GM19372 (cell line): ENCODE measurements around the gene COPZ1.
A peak's percentile ranks its signal among the peaks of the same experiment; 100 is the strongest.
"Not testable (repeated sequence)": the region's sequence is repeated elsewhere in the genome, so short reads cannot be mapped to it uniquely, and the experiment has no call there.

Source experiments
- ATAC-seq: cut with Tn5 transposase; IDR thresholded peaks from one replicate; pipeline ENCODE4 v1.9.1; 2021; ENCODE audit warnings: mild to moderate bottlenecking, low read depth, moderate library complexity; ENCODE audit not compliant: unreplicated experiment

Gene COPZ1, protein sequence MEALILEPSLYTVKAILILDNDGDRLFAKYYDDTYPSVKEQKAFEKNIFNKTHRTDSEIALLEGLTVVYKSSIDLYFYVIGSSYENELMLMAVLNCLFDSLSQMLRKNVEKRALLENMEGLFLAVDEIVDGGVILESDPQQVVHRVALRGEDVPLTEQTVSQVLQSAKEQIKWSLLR

DNA sequence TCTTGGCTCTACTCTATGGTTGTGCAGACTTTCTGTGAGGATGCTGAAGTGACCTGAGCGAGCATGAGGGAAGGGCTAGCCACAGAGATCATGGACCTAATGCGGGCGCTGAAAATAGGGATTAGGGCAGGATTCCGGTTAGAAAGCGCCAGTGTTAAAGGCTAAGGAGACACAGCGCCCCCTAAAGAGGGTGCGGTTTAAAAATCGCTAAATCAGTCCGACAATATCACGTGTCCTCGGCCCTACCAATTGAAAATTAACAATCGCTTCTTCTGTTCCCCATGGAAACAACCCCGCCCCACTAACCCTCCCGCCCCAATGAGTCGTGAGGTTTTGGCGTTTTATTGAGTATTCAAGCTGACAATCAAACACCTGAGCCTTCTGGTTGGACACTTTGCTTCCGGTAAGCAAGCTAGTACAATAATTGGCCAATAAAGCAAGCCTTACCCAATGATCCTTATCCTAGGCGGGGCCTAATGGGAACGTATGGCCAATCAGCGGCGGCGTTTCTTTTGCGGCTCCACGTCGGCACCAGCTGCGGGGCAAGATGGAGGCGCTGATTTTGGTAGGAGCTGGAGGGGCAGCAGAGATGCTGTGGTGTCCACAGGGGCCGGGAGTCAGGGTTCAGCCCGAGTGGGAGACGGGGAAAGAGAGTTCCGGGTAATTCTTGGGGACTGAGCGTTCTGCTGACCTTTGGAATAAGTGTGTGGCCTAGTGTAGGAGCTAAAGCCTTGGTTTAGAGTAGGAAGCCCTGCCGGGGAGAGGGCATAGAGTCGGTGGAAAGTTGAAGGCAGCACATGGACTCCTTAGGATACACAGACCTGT, at the start of gene COPZ1:
Gene COPZ1 (plus strand): TSS at position 515 of the 825 bp plus-strand sequence. CDS start 33 bp downstream, at position 548.
- ATAC-seq, result peak; percentile 99

GRCh38 chr12:54276368-54276767, 48.6 kb upstream of the COPZ1 start:
- ATAC-seq, result no peak

DNA sequence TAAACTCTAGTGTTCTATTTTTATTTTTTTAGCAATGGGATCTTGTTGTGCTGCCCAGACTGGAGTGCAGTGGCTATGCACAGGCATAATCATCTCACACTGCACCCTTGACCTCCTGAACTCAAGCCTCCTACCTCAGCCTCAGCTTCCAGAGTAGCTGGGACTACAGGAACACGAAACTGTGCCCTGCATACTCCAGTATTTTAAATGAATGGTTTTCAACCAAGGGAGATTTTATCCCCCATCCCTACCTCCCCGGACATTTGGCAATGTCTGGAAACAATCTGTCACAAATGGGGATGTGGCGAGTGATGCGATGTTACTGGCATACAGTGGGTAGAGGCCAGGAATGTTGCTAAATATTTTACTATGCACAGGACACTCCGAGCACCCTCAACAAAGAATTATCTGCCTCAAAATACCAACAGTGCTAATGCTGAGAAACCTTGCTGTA, 47.1 kb upstream of the COPZ1 start:
- no peak for ATAC-seq

DNA sequence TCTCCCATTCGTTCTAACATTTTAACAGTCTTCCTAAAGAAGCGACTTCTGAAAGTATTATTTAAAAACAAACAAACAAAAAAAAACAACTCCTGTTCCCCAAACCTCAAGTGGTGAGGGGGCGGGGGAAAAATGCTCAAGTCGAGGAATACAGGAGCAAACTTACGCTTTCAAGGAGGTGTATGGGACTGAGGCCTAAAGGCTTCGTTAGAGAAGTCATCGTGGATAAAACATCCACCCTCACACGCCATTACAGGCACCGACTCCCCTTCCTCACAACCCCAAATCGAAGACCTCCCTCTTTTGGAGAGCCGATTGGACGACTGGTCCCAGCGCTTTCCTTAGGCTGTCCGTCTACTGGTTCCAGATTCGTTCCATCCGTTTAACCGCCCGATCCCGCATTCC, 45.7 kb upstream of the COPZ1 start:
- no peak for ATAC-seq

DNA sequence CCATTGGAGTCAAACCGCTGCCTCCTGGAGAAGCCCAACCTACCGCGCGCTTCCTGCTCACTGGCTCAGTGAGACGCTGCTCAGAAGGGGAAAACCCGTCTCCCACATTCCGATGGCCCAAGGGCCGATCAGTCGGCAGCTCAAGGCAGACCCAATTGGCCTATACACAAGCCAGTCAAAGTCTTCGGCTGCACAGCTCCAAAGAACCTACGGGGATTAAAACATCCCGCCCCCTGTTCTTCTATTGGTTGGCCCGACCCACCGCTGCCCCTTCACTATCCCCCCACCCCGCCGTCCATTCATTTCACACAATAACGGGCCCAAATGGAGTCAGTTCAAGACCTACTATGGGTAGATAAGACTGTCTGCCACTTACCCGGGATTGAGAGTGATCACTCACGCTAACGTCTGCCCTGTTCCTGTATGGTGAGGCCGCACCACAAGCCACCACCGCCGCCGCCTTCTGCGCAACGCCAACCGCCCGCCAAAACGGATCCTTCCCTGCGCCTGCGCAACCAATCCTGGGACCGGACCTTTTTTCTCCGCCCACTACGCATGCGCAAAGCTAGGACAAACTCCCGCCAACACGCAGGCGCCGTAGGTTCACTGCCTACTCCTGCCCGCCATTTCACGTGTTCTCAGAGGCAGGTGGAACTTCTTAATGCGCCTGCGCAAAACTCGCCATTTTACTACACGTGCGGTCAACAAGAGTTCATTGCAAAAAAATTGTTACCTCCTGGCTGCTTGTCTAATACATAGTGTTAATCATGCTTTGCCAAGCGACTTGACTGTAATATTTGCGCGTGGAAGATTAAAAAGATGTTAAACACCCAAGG, 45.1 kb upstream of the COPZ1 start, which contains the start of gene CBX5:
Gene CBX5 (minus strand): TSS at position 491 of the 836 bp plus-strand sequence. CDS start 22,472 bp downstream, outside the sequence.
- peak; percentile 62 for ATAC-seq

- peak; percentile 80 for ATAC-seq
These were observed 44.3 kb upstream of the COPZ1 start, which contains the start of gene HNRNPA1 for GRCh38 chr12:54280468-54281260. Gene HNRNPA1, plus strand, starts transcription at chr12:54280726. Its CDS starts 82 bp downstream, at chr12:54280808.

DNA sequence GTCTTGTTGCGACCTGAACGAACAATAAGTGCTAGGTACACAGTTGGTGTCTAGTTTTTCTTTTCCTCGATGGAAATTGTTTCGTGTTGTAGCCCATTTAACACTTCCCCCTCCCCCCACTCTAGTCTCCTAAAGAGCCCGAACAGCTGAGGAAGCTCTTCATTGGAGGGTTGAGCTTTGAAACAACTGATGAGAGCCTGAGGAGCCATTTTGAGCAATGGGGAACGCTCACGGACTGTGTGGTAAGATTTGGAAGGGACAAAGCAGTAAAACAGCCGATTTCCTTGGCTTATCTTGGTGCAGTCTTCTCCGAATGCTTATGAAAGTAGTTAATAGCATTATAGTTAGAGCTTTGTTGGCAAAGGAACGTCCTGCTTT, 43.7 kb upstream of the COPZ1 start:
- ATAC-seq, result not testable (repeated sequence)

GRCh38 chr12:54281694-54282093, 43.2 kb upstream of the COPZ1 start:
- ATAC-seq, result not testable (repeated sequence)

GRCh38 chr12:54282949-54283593, 41.9 kb upstream of the COPZ1 start:
- ATAC-seq, result no peak

DNA sequence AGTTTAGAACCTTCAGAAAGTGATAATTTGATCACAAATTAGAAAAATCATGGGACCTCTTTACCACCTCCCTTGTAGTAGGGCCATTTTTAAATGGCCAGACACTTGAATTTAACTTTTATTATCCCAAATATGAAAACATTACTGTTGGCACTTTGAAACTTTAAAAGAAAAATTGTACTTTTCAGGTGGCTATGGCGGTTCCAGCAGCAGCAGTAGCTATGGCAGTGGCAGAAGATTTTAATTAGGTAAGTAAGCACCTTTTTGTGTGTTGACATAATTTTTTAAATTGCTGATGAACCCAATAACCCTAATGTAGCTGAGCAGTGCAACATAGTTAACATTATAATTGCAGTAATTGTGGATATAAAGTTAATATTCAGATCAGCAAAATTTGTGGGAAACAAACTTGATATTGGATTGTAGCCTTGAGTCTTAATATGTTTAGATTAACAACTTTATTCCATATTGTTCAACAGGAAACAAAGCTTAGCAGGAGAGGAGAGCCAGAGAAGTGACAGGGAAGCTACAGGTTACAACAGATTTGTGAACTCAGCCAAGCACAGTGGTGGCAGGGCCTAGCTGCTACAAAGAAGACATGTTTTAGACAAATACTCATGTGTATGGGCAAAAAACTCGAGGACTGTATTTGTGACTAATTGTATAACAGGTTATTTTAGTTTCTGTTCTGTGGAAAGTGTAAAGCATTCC, 40.7 kb upstream of the COPZ1 start:
- ATAC-seq, result not testable (repeated sequence)

DNA sequence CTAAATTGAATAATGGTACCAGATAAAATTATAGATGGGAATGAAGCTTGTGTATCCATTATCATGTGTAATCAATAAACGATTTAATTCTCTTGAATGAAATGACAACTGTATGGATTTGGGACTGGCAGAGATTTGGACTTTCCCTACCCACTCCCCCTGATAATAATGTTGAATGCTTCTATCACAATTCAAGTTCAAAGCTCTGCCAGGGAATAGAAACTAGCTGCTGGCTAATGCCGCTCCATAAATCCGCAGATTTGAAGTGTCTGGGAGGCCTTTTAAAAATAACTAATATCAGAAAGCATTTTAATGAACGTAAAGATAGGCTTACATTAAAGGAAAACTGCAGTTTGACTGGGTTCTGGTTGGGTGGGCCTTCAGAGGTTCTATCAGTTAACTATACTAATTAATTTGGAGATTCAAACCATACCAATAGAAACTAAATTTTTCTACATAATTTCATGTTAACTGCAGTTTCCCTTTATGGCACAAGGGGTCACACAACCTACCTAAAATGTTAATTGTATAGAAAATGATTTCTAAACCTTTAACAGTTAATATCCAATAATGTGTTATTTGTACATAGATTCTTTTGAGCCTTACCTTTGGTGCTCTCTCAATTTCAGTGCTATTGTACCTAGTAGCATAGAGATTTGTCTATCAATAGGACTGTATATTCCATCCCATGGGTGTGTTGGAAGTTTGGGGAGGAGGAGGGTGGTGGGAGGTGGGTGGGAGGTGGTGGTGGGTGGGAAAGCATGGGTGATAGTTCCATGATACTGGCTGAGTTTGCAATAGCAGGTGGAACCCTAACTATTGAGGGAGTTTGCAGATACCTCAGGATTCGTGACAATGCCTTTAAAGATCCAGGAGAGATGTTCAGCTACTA, 39.5 kb upstream of the COPZ1 start:
- ATAC-seq, result no peak

DNA sequence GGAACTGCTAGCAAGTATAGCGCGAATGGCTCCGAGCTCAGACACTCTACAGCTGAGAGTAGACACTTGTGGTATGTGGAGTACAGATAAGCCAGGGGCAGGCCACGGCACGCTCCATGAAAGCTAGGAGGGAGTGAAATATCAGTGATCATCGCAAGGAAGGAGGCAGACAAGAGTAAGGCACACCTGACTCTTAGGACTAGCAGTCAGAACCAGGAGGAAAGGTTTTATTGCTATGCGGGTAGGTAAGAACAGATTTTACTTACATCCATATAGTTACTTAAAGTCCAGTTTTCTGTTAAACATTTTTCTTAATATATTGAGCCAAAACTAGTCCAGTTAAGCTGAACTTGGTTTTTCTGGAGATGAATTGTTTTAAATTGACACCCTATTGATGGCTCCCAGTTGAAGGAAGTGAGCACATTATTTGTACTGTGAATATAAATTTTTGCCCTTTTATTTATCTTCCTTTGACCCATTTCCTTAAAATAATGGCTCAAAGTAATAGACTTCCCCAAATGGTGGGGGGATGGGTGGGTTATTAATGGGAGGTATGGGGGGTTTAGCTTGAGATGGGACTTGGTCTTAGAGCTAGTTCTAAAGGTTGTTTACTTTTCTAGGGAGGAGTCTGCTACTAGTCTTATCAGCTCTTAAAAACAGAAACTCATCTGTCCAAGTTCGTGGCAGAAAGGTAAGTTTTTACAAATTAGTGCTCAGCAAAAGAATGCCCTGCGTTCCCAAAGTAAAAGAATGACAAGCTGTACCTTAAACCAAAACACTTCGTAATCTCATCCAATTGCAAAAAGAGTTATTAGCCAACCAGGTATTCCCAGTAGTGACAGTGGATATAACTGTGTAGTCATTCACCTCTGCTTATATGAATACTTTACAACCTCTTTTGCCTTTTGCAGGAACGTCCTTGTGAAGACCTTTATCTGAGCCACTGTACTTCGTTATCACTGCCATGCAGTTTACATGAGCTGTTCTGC, 38.6 kb upstream of the COPZ1 start:
- no peak for ATAC-seq

DNA sequence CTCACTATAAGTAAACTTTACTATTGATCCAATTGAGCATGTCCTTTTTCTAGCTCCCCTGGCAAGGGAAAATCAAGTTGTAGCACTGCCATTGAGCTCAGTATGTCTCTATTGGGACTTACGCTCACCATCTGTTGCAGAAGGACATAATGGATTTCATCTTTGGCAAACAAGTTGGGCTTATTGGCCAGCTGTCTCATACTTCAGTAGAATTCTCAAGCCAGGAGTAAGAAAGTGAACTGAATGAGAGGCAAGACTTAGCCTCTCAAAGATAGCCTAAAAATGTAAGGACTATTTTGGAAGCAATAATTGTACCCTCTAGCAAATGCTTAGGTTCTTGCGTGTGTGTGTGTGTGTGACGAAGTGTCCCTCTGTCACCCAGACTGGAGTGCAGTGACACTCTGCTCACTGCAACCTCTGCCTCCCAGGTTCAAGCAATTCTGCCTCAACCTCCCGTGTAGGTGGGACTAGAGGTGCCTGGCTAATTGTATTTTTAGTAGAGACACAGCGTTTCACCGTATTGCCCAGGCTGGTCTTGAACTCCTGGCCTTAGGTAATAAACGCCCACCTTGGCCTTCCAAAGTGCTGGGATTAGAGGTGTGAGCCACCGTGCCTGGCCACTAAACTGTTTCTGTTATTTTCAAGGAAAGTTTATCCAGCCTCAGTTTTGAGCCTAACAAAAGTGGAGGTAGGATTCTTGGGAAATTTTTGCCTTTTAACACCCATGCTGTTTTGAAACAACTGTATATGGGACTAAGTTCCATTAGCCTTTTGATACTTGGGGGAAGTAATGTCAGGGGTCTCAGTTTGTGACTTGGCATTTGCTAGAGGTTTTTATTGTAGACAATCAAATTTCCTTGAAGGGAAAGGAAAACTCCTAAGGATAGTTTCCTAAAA, 37.4 kb upstream of the COPZ1 start:
- no peak for ATAC-seq

DNA sequence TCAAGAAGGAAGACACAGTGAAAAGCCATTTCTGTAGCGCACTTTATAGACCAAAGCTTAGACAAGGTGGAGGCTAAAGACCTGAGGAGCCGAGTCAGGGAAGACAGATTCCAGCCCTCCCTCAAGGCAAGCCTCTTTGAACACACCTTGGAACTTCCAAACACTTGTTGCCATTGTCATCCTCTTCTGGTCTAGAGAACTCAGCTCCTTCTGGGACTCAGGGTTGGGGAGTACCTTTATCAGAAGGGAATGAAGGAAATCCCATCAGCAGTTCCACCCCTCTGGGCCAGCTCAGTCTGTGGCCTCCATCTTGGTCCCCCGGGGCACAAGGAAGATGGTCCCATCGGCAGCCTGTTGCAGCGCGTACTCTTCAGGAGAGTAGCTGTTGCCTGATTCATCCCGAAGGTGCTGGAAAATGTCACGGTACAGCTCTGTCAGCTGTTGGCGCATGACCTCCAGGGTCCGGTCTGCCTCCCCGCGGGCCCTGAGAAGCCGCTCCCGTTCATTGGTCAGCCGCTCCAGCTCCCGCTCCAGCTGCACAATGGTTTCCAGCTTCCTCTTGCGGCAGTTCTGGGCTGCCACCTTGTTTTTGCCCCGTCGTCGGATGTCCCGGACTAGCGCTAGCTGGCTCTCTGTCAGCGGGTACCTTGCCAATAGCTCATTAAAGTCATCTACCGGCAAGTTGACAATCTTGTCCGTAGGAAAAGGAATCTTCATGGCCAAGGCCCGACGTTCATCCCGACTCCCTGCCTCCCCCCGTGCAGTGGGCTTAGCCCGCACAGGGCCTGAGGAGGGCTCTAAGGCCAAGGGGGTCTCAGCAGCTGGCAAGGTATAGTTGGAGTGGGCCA, 32.6 kb upstream of the COPZ1 start:
- no peak for ATAC-seq

DNA sequence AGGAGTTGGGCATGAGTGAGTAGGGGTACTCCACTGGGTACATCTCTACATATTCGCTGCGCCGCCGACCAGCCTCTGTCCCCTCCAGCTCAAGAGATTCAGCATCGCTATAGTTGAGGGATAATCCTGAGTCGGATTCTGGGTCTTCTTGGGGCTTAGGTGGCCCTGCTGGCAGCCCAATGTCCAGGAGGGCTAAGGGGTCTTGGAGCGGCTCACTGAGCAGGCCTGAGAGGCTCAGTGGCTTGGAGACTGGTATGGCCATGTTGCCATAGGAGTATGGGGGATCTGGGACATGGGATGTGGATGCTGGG, 32.0 kb upstream of the COPZ1 start:
- no peak for ATAC-seq
